ENCODE data around the gene OPCML. TPM values are rescaled to one million over a fixed set of nuclear protein-coding genes. Genes with fewer than 3 reads are reported as not detected.

OPCML gene
- total RNA-seq, 2 donors from 2014 or later = 0.60 to 1.3 TPM

DNA sequence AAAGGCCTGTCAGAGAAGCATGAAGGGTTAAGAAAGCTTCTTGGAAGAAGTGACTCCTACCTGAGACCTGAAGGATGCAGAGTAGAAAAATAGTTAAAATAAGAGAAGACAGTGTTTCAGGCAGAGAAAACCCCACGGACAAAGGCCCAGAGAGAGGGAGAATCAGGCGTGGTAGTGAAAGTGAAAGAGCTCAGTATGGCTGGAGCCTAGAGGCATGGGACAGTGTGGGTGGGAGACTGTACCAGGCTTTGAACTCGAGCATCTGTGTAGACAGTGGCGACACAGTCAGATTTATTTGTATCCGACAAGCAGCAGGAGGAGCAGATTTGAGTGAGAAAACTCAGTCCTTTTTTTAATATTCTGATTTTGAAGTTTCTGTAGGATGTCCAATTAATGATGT, 360.0 kb downstream of the OPCML start:
- intact Hi-C loops (cut with DNase I) = no loop called here
- no peak for DNase-seq (ENCODE audit: low spot score)

- no peak for DNase-seq (ENCODE audit: low spot score)
- intact Hi-C loops (cut with DNase I) = no loop called here
These were observed 360.9 kb downstream of the OPCML start for GRCh38 chr11:133171374-133171773.

DNA sequence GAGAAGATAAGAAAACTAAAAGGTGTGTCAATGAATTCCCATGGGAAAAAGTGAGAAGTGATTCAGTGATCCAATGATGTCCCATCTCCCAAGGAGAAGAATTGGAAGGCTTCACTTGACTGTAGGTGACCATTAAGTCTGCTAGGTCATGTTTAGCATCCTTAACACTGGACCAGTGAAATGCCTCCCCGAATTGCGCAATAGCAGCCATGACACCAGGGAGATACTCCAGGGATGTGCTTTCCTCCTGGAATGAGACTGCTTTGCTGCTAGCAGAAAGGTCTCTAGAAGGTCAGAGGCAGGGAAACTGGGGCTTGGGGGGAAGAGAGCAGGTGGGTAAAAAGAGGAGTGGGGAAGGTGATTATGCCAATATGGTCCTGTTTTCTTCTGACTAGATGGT, 364.3 kb downstream of the OPCML start:
- no peak for DNase-seq (ENCODE audit: low spot score)
- intact Hi-C loops (cut with DNase I) = no loop called here

- intact Hi-C loops (cut with DNase I) = no loop called here
- DNase-seq (ENCODE audit: low spot score) = no peak
These were observed 365.6 kb downstream of the OPCML start for GRCh38 chr11:133166662-133167061.

GRCh38 chr11:133164986-133165385, 367.3 kb downstream of the OPCML start:
- intact Hi-C loops (cut with DNase I) = no loop called here
- DNase-seq (ENCODE audit: low spot score) = no peak

- intact Hi-C loops (cut with DNase I) = no loop called here
- DNase-seq (ENCODE audit: low spot score) = no peak
These were observed 368.6 kb downstream of the OPCML start for GRCh38 chr11:133163463-133164419.

GRCh38 chr11:133162227-133162626, 370.1 kb downstream of the OPCML start:
- intact Hi-C loops (cut with DNase I) = no loop called here
- no peak for DNase-seq (ENCODE audit: low spot score)

- no peak for DNase-seq (ENCODE audit: low spot score)
- intact Hi-C loops (cut with DNase I) = no loop called here
These were observed 371.5 kb downstream of the OPCML start for GRCh38 chr11:133160754-133161153.

GRCh38 chr11:133156986-133157745, 375.1 kb downstream of the OPCML start:
- no peak for DNase-seq (ENCODE audit: low spot score)
- intact Hi-C loops (cut with DNase I) = no loop called here

GRCh38 chr11:133154781-133155180, 377.5 kb downstream of the OPCML start:
- intact Hi-C loops (cut with DNase I) = no loop called here
- DNase-seq (ENCODE audit: low spot score) = no peak

- intact Hi-C loops (cut with DNase I) = no loop called here
- DNase-seq (ENCODE audit: low spot score) = no peak
These were observed 378.2 kb downstream of the OPCML start for GRCh38 chr11:133154076-133154475.

GRCh38 chr11:133153031-133153430, 379.3 kb downstream of the OPCML start:
- DNase-seq (ENCODE audit: low spot score) = no peak
- intact Hi-C loops (cut with DNase I) = no loop called here

DNA sequence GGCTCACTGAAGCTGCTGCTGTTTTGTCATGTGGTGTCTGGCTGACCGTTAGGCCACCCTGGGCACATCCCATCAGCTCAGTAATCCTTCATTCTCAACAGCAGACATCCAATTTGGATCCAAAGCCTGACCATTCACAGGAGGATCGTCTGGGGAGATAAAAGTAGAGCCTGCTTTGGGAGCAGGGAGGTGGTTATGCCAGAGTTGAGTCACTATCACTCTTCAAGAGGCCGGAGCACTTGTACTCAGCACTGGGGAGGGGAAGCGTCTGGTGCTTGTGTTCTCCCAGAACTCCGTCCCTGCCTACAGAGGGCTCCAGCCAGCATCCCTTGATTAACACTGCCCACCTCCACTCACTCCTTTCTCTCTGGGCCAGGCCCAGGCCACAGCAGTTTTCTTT, 382.6 kb downstream of the OPCML start:
- DNase-seq (ENCODE audit: low spot score) = no peak
- intact Hi-C loops (cut with DNase I) = no loop called here

GRCh38 chr11:133147625-133148024, 384.7 kb downstream of the OPCML start:
- intact Hi-C loops (cut with DNase I) = no loop called here
- DNase-seq (ENCODE audit: low spot score) = no peak

- intact Hi-C loops (cut with DNase I) = no loop called here
- no peak for DNase-seq (ENCODE audit: low spot score)
These were observed 385.5 kb downstream of the OPCML start for GRCh38 chr11:133146697-133147306.

DNA sequence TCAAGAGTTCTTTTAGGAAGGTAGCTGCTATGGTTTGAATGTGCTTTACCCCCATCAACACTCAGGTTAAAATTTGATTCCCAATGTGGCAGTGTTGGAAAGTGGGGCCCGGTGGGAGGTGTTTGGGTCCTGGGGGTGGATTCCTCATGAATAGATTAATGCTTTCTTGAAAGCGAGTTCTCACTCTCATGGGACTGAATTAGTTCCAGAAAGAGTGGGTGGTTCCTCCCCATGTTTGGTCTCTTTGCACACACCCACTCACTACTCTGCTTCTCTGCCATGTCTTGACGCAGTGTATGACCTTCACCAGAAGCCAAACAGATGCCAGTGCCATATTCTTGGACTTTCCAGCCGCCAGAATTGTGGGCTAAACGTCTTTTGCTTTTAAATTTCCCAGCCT, 394.4 kb downstream of the OPCML start:
- intact Hi-C loops (cut with DNase I) = loop anchor here in 1 of 2 donors (2.0 to 10.0 kb wide), 2 partner anchors 57 to 697 kb away; no protein-coding TSS in a partner anchor
- no peak for DNase-seq (ENCODE audit: low spot score)

- no peak for DNase-seq (ENCODE audit: low spot score)
- intact Hi-C loops (cut with DNase I) = loop anchor here in 1 of 2 donors (2.0 to 10.0 kb wide), 2 partner anchors 58 to 698 kb away; no protein-coding TSS in a partner anchor
These were observed 395.0 kb downstream of the OPCML start for GRCh38 chr11:133137270-133137669.

DNA sequence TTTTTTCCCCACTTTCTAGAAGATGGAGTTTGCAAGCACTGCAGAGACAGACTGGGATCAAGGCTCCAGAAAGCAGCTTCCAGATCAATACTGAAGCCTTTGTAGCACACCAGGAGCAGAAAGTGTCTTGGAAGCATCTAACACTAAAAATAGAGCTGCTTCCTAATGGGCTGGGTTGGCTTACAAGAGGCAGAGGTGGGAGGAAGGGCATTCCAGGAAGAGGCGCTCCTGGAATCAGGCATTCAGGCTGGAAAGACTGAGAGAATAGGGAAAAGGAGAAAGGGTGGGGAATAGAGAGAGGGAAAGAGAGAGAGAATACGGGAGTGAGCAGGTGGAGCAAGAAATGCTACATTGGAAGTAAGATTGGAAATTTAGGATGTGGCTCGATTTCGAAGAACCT, 395.9 kb downstream of the OPCML start:
- intact Hi-C loops (cut with DNase I) = loop anchor here in 1 of 2 donors (2.0 to 10.0 kb wide), 2 partner anchors 58 to 698 kb away; no protein-coding TSS in a partner anchor
- DNase-seq (ENCODE audit: low spot score) = no peak

- no peak for DNase-seq (ENCODE audit: low spot score)
- intact Hi-C loops (cut with DNase I) = loop anchor here (5.0 to 10.0 kb wide), 2 partner anchors 700 to 703 kb away; no protein-coding TSS in a partner anchor
These were observed 397.8 kb downstream of the OPCML start for GRCh38 chr11:133134314-133135173.

Data from posterior vena cava (tissue), 2 donors.